Spleen (tissue), 11 donors: ENCODE results near the gene RFX2. TPM values are rescaled to one million over a fixed set of nuclear protein-coding genes. Genes with fewer than 3 reads are reported as not detected.

Experiments used
- DNase-seq: peaks from one replicate; pipeline ENCODE4 v3.0.0-alpha.2; 2020
- H3K27ac ChIP-seq, 8 donors: fragments of 200-600 bp; sonication (generic) in 7 of 8; 1 replicate in 4 of 8; 2 replicates in 4 of 8; pipeline versions ENCODE4 v1.5.0 to v1.8.0; 2016 to 2021; ENCODE audit warnings: inconsistent platforms in 4 of 8, mild to moderate bottlenecking in 4 of 8, moderate library complexity in 1 of 8
- H3K27me3 ChIP-seq, 7 donors: fragments of 200-600 bp; sonication (generic) in 6 of 7; replicated peaks in 1 of 7; 1 replicate in 4 of 7; 2 replicates in 3 of 7; pipeline versions ENCODE4 v1.5.0 to v1.8.0; 2016 to 2021; ENCODE audit warnings: inconsistent platforms in 3 of 7, mild to moderate bottlenecking in 1 of 7
- H3K36me3 ChIP-seq, 6 donors: fragments of 200-600 bp; sonication (generic) in 5 of 6; 1 replicate in 4 of 6; 2 replicates in 2 of 6; pipeline versions ENCODE4 v1.5.0 to v1.8.0; 2016 to 2021; ENCODE audit warnings: inconsistent platforms in 2 of 6
- H3K4me1 ChIP-seq, 6 donors: fragments of 200-600 bp; sonication (generic) in 5 of 6; 1 replicate in 3 of 6; 2 replicates in 3 of 6; pipeline versions ENCODE4 v1.5.0 to v1.8.0; 2016 to 2021; ENCODE audit warnings: inconsistent platforms in 3 of 6
- H3K4me3 ChIP-seq, 8 donors: fragments of 200-600 bp; sonication (generic) in 7 of 8; 1 replicate in 4 of 8; 2 replicates in 4 of 8; pipeline versions ENCODE4 v1.5.0 to v1.8.0; 2016 to 2021; ENCODE audit warnings: inconsistent platforms in 4 of 8, mild to moderate bottlenecking in 4 of 8, moderate library complexity in 2 of 8
- H3K9me3 ChIP-seq, 8 donors: fragments of 200-600 bp; sonication (generic) in 7 of 8; 1 replicate in 4 of 8; 2 replicates in 4 of 8; pipeline versions ENCODE4 v1.5.0 to v1.8.0; 2016 to 2021; ENCODE audit warnings: inconsistent platforms in 4 of 8
- CTCF ChIP-seq, 11 experiments: fragments of 200-600 bp in 7 of 11; fragments of 450-650 bp in 4 of 11; sonication (generic) in 4 of 11; IDR thresholded peaks in 8 of 11; conservative IDR thresholded peaks in 3 of 11; 1 replicate in 7 of 11; 2 replicates in 4 of 11; pipeline versions ENCODE4 v1.4.0 to v1.8.0; 2016 to 2021; ENCODE audit warnings: antibody characterized with exemption in 11 of 11, inconsistent platforms in 4 of 11, mild to moderate bottlenecking in 1 of 11
- POLR2A ChIP-seq, 3 donors: fragments of 450-650 bp; IDR thresholded peaks; one replicate each; pipeline ENCODE4 v1.5.1; 2017; ENCODE audit warnings: antibody characterized with exemption in 3 of 3, mild to moderate bottlenecking in 1 of 3
- POLR2AphosphoS5 ChIP-seq, 3 donors: sonication (generic); formaldehyde crosslinking; IDR thresholded peaks; one replicate each; pipeline ENCODE4 v1.5.1; 2017; ENCODE audit warnings: antibody characterized with exemption in 3 of 3
- WGBS, 5 donors: extraction: QIAGEN DNeasy Blood & Tissue Kit in 3 of 5; methylation state at CpG; one replicate each; pipeline versions ENCODE4 v1.1.5 to v1.1.7; 2013 to 2018; 5-methylcytosine and 5-hydroxymethylcytosine counted together
- intact Hi-C: fragments of 100-400 bp; cut with DNase I; formaldehyde crosslinking; loops from one replicate; pipeline ENCODE4 v1.15.0; 2023; ENCODE audit warnings: low total_unique reads
- polyA plus RNA-seq, 3 donors: library from polyadenylated mRNA; stranded (reverse); fragments of 200-250 nt; gene quantifications; one replicate each; pipeline ENCODE4 v1.2.1, GENCODE V29; 2013
- total RNA-seq, 7 donors: library from RNA; depleted of rRNA in 3 of 7; stranded (reverse); fragments of >200 nt in 3 of 7; fragmentation: NEBNext Ultra II Directional in 4 of 7; extraction: Animal tissue kit (Norgen Biotek cat#: 25700) in 4 of 7; gene quantifications; one replicate each; pipeline versions ENCODE4 v1.1.0 to v1.2.1, GENCODE V29; 2016 to 2021
- donor health status: healthy with polysubstance abuse.
- donor health status: DM: no; HTN: no; CAD: no; lungs with moderate emphysema.
- donor health status: DM: no; HTN: no; CAD: no.
- donor health status: Bipolar disorder and iron deficiency.
- donor health status: healthy.
- donor health status: DM: no; HTN: no; CAD: no.
- donor health status: DM: yes; HTN: yes; CAD: no.

The RFX2 gene
- total and polyA plus RNA-seq, 10 donors = 1.1 to 15.8 (median 7.8) TPM

- Histone ChIP-seq H3K36me3 (no peaks in the 10 kb centered on the region), H3K27me3 (no peaks in the 10 kb centered on the region), H3K4me3 (no peak overlapping the region), H3K4me1 (peaks cover under 1 to 39% (median 13%) of the 10 kb centered on the region in 6 donors), H3K9me3 (no peaks in the 10 kb centered on the region), H3K27ac (no peak overlapping the region)
- DNase-seq = no peak
- intact Hi-C loops = no loop called here
- 59 to 73% (median 64%) methylated on average over 4 of the region's 4 CpGs for WGBS, 5 donors
- TF ChIP-seq POLR2A (IDR thresholded peaks at IDR 0.05) (no peak), CTCF (IDR thresholded peaks at IDR 0.05 in 8 of 11, conservative IDR thresholded peaks at IDR 0.05 in 3 of 11) (no peak), POLR2AphosphoS5 (IDR thresholded peaks at IDR 0.05) (no peak)
These were observed 125.7 kb downstream of the RFX2 start for GRCh38 chr19:5984600-5984999.

DNA sequence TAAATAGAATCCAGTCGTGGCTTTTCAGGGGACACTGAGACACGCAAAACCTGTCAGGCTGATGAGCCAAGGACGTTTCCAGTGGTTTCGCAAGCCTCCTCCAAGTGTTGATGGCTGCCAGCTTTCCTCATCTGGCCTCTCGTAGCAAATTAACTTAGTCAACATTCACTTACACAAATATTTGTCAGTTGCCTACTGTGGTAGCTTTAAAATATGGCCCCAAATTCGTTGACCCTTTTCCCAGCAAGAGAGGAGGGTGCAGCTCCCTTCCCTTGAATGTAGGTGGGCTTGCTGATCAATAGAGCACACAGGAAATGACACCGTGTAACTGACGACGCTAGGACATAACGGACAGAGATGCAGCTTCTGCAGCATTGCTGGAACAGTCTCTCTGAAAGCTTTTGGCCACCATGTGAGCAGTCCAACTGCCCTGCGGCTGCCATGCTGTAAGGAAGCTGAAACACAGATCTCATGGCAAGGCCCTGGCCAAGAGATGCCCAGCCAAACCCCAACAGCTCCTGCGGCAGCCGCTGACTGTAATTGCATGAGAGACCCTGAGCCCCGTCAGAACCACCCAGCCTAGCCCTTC lies 126.8 kb downstream of the RFX2 start:
- peak overlapping the region in 5 of 8 donors; percentile 10 to 73 (median 57) for H3K27ac ChIP-seq
- H3K36me3 ChIP-seq = no peaks in the 10 kb centered on the region
- H3K4me3 ChIP-seq = no peak overlapping the region
- DNase-seq = no peak
- H3K9me3 ChIP-seq = no peaks in the 10 kb centered on the region
- no peaks in the 10 kb centered on the region for H3K27me3 ChIP-seq
- H3K4me1 ChIP-seq = peaks cover 11 to 51% (median 23%) of the 10 kb centered on the region in 6 donors
- intact Hi-C loops = no loop called here
- TF ChIP-seq CTCF (IDR thresholded peaks at IDR 0.05 in 8 of 11, conservative IDR thresholded peaks at IDR 0.05 in 3 of 11) (no peak), POLR2A (IDR thresholded peaks at IDR 0.05) (no peak), POLR2AphosphoS5 (IDR thresholded peaks at IDR 0.05) (no peak)
- WGBS, 5 donors = 48 to 72% (median 61%) methylated on average over 14 of the region's 14 CpGs

DNA sequence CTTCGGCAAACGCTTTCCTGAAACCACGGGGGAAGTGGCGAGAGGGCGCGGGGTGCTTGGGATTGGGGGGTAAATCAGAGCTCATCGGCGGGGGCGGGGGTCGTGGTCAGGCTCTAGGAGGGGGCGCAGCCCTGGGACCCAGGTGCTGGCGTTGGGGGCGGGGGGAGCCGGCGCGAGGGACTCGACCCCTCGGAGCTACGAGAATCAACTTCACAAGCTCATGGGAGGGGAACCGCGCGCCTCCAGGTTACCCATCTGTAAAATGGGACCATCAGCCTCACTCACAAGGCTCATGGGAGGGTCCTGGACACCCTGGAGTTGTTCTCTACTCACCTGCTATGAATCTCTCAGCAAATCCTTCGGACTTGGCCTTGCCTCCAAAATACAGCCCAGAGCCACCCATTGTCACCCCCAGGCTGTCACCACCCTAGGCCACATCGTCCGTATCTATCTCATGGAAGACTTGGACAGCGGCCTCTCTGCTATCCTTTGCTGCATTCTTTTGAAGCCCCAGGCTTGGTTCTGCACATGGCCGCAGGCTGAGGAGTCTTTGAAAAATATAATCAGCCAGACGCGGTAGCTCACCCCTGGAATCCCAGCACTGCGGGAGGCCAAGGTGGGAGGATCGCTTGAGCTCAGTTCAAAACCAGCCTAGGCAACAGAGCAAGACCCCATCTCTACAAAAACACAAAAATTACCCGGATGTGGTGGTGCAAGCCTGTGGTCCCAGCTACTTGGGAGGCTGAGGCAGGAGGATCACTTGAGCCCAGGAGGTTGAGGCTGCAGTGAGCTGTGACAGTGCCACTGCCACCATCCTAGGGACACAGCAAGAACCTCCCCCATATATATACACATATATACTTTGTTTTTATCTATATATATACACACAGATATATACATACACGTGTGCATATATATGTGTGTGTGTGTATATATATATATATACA lies 131.4 kb downstream of the RFX2 start:
- intact Hi-C loops = no loop called here
- no peaks in the 10 kb centered on the region for H3K9me3 ChIP-seq
- TF ChIP-seq POLR2A (IDR thresholded peaks at IDR 0.05) = no peak
- peaks cover 35 to 70% (median 49%) of the 10 kb centered on the region in 6 donors for H3K4me1 ChIP-seq
- H3K27ac ChIP-seq = peak overlapping the region; percentile 83 to 94 (median 91)
- H3K36me3 ChIP-seq = peaks cover 0 to 25% (median 4%) of the 10 kb centered on the region in 6 donors
- H3K4me3 ChIP-seq = peak overlapping the region; percentile 95 to 100 (median 98)
- DNase-seq = no peak
- no peaks in the 10 kb centered on the region for H3K27me3 ChIP-seq
- WGBS, 5 donors = 36 to 46% (median 39%) methylated on average over 27 to 33 of the region's 33 CpGs

DNA sequence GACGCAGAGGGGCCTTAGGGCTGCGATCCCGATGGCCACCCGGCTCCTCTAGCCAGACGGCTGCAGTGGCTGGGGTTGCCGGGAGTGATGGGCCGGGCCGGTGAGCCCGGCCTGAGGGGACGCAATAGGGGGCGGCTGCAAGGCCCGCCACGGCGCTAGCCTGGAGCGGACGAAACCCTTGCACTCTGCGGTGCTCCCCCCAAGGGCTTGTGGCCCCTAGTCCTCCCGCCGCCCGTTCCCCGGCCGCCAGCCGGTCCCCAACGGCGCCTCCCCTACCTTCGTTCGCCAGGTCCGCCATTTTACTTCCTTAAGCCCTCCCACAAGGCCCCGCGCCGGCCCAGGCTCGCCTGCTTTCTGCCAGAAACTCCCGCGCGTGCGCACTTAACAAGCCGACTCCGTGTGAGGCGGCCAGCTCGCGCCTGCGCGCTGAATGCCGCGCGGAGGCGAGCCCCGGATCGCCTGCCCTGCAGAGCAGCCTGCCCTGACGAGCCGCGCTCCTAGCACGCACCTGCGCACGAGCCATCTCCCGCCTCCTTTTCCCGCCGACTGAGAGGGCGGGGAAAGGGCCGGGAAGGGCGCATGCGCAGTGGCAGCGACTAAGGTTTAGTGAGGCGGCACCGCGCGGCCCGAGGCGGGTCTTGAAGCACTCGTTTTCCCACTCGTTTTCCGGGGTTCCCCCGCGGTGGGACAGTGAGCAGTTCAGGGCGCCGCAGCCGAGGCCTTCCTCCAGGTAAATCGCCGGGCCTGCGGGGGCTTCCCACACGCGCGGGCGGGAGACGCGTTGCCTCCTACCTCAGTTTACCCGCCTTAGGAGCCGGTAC lies 132.3 kb downstream of the RFX2 start, which contains the start of gene RANBP3:
TSS of gene RANBP3 (minus strand) at position 356 of the 821 bp plus-strand sequence. CDS start at position 298, 58 bp downstream.
- peaks cover 41 to 70% (median 56%) of the 10 kb centered on the region in 6 donors for H3K4me1 ChIP-seq
- H3K27ac ChIP-seq = peak within 1 kb of the TSS; percentile 83 to 94 (median 91)
- intact Hi-C loops = no loop called here
- H3K36me3 ChIP-seq = peaks cover 0 to 34% (median 11%) of the 10 kb centered on the region in 6 donors
- DNase-seq = peak; percentile 100
- no peaks in the 10 kb centered on the region for H3K9me3 ChIP-seq
- peak within 1 kb of the TSS; percentile 95 to 100 (median 98) for H3K4me3 ChIP-seq
- H3K27me3 ChIP-seq = no peaks in the 10 kb centered on the region
- 0% methylated on average over 32 to 88 of the region's 88 CpGs for WGBS, 5 donors
- TF ChIP-seq POLR2AphosphoS5 (IDR thresholded peaks at IDR 0.05) = peak; percentile 91 to 95 (median 95)
- peak in 2 of 3 donors; percentile 29 to 31 for TF ChIP-seq POLR2A (IDR thresholded peaks at IDR 0.05)
- peak in 2 of 11 experiments; percentile 6 to 41 for TF ChIP-seq CTCF (IDR thresholded peaks at IDR 0.05 in 8 of 11, conservative IDR thresholded peaks at IDR 0.05 in 3 of 11)
